Measurements from ENCODE around the gene RPAP2.
A peak's percentile ranks its signal among the peaks of the same experiment; 100 is the strongest.

RPAP2 gene

DNA sequence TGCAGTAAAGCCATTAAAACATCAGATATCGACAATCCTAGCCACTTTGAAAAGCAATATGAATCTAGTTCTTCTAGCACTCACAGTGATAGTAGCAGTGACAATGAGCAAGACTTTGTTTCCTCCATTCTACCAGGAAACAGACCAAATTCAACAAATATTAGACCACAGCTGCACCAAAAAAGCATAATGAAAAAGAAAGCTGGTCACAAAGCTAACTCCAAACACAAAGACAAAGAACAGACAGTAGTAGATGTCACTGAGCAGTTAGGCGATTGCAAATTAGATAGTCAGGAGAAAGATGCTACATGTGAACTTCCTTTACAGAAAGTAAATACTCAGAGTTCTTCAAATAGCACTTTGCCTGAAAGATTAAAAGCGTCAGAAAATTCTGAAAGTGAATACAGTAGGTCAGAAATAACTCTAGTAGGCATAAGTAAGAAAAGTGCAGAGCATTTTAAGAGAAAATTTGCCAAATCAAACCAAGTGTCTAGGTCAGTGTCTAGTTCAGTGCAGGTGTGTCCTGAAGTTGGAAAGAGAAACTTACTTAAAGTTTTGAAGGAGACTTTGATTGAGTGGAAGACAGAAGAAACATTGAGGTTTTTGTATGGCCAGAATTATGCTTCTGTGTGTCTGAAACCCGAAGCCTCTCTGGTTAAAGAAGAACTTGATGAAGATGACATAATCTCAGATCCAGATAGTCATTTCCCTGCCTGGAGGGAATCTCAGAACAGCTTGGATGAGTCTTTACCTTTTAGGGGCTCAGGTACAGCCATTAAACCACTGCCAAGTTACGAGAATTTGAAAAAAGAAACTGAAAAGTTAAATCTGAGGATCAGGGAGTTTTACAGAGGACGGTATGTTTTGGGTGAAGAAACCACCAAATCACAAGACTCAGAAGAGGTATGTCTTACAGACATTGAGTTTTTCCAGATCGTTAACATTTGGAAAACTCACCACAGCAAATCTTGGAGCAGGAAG, 24.9 kb downstream of the RPAP2 start:
- no peak for DNase-seq

DNA sequence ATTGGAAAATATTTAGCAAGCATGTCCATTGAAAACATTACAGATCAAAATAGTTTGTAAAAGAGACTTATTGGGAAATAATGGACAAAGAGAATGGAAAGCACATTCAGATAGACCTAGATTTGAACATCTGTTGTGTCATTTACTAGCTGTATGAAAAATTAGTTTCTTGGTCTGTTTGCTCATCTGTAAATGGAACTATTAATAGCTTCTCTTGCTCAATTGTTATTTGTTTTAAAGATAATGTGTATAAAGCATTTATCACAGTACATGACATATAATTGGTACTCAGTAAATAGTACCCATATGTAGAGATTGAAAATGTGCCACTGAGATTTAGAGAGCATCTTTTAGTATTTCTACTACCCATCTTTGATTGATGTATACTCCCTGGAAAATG, 25.9 kb downstream of the RPAP2 start:
- no peak for DNase-seq

DNA sequence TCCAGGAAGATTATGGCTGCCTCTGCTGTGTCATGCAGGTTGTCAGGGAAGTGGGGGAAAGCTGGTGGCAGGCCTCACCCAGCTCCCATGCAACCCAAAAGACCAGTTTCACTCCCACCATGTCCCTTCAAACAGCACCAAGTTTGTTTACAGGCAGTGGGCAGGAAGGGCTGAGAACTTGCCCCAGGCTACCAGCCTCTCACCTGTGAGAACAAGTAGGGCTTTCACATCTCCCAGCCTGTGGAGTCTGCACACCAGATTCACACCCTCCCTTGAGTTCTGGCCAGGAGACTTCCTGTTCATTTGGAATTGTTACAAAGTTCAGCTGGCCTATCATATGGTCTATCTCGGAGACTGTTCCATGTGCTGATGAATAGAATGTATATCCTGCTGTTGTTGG, 27.8 kb downstream of the RPAP2 start:
- no peak for DNase-seq

DNA sequence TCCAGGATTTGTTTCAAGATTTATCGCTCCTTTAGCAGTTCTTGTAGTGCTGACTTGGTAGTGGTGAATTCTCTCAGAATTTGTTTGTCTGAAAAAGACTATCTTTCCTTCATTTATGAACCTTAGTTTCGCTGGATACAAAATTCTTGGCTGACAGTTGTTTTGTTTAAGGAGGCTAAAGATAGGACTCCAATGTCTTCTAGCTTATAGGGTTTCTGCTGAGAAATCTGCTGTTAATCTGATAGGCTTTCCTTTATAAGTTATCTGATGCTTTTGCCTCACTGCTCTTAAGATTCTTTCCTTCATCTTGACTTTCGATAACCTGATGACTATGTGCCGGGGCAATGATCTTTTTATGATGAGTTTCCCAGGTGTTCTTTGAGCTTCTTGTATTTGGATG, 28.9 kb downstream of the RPAP2 start:
- DNase-seq: no peak

DNA sequence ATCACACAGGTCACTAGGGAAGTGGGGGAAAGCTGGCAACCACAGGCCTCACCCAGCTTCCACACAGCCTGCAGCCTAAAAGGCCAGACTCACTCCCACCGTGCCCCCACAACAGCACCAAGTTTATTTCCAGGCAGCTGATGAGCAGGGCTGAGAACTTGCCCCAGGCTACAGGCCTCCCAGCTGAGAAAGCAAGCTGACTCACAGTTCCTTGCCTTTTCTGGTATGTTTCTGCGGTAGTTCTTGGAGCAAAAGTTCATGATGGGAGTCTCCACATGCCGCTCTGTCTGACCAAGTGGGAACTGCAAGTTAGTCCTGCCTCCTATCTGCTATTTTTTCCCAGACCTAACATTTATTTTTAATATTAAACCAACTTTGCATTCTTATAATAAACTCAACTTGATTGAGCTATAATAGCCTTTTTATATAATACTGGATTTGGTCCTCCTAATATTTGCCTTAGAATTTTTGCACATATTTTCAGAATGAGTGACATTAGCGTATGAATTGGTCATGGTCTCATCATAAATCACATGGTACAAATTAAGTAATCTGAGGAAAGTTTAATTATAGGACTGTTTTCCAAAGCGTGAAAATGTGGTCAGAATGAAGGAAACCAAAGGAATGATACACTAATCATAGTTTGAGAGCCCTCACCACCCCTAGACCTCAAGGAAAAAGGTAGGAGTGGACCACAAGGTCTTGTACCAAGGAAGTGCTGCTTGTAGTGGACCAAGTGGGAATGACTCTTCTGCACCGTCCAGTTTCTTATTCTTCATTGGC, 30.7 kb downstream of the RPAP2 start:
- no peak for DNase-seq

DNA sequence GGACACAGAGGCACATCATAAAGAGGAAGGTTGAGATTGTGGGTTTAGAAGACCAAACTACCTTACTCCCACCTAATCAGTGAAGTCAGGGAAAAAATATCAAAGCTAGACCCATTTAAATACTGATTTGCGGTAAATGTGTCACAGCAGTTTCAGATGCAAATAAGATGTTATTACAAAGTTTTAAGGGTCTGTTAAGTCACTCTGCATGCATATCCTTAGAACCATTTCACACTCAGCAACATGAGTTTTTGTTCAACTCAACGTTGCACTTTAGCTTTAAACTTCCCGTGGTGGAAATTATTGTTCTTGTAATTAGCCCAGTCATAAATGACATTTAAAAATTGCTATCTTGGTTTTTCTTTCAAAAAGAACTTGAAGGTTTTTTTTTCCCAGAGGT, 34.8 kb downstream of the RPAP2 start:
- no peak for DNase-seq

DNA sequence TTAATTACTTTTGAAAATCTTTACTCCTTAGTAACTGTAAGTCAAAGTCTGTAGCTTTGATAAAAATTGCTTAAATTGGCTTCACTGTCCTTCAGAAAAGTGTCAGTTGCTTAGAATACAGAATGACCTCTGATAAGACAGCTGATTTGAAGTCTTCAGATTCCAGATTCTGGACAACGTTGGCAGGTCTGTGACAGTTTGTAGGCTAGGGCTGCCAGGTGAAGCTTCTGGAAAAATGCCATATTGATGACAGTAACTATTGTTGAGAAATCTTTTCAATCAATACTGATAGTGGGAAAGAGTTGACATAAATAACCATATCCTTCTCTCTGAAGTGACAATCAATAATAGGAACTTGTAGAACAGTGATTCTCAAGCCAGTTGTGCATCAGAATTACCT, 41.3 kb downstream of the RPAP2 start:
- DNase-seq: no peak

DNA sequence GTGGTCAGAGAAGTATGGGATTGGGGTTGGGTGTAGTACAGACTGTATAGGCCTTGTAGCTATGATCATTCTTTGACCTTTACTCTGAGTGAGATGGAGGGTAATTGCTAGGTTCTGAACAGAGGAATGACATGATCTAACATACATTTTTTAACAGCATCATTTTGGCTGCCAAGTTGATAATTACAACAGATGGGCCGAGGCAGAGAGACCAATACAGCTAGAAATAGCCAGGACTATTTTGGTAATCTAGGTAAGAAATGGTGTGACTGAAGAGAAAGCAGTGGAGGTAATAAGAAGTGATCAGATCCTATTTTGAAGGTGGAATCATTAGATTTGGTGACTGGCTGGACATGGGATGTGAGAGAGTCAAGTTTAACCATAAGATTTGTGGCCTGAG, 43.5 kb downstream of the RPAP2 start:
- no peak for DNase-seq

DNA sequence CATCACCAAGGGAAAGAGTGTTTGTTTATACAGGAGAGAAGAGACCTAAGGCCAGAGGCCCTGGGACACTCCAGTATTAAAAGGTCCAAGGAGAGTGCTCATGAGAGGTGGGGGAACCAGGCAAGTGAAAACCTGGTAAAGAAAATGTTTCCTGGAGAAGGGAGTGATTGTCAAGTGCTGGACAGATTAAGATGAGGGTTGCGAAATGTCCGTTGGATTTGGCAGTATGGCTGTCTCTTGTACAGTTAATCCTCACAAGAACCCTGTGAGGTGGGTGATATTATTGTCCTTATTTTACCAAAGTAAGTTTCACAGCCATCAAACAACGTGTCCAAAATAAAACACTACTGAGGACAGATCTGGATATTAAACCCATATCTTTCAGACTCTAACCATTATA, 44.2 kb downstream of the RPAP2 start:
- no peak for DNase-seq

DNA sequence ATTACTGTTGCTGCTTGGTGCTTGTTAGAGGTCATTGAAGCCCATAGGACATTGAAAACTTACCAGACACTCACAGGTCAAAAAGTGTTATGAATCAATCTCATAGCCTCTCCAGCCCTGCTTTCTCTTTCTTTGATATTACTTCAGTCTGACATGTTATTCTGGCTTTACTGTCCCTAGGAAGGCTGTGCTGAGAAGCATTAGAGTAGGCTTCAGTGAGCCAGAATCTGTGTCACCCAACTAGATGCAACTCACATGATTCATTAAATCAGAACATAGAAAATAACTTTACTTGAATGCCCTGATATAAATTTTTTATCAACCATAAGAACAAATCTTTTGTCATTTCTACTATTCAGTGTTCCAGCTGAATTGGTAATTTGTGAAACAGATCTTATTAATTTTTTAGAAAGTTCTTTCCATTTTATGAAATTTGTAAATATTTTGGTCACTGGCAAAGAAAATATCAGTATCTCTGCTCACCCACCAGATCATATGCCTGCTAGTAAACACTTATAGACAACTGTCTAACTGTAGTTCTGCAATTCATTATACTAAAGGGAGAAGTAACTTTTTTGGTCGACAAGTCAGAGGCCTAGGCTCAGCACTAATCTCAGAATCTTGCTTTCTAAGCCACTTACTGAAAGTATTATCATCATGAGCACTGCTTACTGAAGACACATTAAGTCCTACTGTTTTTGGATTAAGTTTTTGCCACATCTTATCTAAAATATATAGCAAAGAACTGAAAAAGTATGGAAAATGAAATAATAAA, 48.2 kb downstream of the RPAP2 start:
- DNase-seq: peak; percentile 60

DNA sequence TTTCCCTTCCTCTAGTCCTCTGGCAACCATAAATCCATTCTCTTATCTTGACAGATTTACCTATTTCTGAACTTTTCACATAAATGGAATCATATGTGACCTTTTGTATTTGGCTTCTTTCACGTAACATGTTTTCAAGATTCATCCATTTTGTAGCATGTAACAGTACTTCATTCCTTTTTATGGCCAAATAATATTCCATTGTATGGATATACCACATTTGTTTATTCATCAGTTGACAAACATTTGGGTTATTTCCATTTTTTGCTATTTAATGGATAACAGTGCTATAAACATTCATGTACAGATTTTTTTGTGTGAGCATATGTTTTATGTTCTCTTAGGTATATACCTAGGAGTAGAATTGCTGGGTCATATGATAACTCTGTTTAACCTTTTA, 54.0 kb downstream of the RPAP2 start:
- no peak for DNase-seq

DNA sequence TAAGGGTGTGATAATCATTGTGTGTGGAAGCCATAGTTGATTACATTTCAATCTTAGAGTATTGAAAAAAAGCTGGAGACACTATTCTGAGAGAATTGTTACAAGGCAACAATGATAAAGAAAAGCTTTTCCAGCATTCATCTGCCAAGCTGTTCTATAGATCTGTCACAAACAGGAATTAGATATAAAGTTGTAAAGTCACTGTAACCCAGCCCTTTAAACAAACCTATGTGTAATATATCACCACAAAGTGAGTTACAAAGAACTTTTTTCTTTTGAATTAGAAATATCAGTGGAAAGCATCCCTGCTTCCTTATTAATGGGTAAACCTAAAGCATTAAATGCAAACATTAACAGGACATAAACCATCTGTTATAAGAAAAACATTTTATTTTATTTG, 55.4 kb downstream of the RPAP2 start:
- no peak for DNase-seq

DNA sequence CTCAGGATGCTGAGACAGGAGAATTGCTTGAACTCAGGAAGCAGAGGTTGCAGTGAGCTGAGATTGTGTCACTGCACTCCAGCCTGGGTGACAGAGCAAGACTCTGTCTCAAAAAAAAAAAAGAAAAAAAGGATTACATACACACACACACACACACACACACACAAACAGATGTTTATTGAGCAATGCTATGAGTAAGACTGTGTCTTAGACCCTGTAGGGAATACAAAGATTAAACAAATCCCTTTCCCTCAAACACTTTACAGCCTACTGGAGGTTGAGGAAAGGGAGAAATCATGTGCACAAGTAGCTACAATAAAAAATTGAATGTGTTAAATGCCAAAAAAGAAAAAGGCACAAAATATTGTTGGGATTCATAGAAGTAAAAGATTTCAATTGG, 58.1 kb downstream of the RPAP2 start:
- DNase-seq: peak; percentile 77

DNA sequence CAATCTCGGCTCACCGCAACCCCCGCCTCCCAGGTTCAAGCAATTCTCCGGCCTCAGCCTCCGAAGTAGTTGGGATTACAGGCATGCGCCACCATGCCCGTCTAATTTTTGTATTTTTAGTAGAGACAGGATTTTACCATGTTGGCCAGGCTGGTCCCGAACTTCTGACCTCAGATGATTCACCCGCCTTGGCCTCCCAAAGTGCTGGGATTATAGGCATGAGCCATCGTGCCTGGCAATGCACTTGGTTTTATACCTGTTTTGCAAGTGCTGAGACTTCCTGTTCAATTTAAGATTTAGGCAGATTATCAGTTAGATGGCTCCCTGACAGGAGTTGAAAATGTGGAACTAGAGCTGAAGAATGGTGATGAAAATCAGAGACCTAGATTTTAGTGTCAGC, 60.5 kb downstream of the RPAP2 start:
- DNase-seq: peak; percentile 26

DNA sequence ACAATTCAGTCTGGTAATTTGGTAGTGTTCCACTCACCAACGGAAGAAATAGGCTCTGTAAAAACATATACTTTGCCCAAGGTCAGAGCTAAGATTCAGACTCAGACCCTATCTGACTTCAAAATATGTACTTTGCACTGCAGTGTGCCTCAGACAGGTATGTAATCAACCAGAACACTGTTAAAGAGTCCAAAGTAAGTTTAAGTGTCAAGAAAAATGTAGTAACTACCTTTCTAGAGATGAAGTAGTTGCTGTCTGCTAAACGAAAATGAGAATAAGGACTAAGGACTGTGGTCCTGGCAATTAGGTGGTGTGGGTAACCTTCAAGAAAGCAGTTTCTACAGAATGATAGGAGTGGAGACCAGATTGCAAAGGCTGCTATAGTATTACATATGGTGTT, 61.1 kb downstream of the RPAP2 start:
- no peak for DNase-seq

DNA sequence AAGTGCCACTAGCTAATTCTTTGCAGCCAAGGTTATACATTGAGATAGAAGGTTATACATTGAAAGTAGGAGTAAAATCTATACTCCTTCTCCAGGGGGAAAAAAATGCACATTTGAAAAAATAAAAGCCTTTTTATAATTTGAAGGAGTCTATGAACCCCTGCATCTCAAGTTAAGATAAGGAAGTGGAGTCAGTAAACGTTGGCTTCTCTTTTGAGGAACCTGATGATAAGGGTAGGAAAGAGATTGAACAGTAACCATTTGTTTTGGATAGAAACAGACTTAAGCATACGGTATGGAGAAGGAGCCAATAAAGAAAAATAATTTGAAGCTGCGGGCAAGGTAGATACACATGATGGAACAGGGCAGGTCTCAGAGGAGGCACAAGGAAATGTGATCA, 64.1 kb downstream of the RPAP2 start:
- no peak for DNase-seq

DNA sequence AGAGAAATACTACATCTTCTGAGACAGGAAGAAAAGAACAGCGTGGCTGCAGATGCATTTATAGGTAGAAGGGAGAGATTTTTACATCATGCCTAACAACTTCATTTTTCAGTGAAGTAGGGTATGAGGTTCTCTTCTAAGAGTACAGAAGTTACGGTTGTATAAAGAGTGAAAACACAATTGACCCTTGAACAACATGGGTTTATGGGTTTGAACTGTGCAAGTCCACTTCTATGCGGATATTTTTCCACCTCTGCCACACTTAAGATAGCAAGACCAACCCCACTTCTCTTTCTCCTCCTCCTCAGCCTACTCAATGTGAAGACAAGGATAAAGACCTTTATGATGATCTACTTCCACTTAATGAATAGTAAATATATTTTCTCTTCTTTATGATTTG, 64.5 kb downstream of the RPAP2 start:
- DNase-seq: no peak

DNA sequence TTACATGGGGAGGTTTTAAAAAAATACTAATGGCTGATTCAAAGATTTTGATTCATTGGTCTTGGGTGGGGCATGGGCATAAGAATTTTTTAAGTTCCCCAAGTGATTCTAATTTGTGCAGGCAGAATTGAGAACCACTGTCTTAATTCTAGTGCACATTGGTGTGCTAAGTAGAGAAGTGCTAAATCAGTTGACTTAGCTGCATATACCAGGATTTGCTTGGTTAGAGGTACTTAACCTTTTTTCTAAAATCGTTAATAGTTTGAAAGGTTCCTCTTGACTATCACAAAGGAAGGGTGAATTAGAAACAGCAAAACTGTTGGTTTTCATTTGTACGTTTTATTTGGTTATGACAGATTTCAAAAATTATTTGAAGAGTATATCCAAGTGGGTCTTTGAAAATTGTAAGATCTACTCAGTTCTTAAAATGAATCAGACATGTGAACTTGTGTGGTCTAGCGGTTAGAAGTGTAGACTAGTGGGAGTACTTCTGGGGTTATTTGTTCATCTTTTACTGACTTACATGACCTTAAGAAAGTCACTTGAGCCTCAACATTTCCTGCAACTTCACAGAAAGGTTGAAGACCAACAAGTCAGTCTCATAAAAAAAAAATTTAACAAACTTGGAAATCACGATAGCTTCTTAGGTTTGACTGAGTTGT, 66.7 kb downstream of the RPAP2 start:
- DNase-seq: no peak

DNA sequence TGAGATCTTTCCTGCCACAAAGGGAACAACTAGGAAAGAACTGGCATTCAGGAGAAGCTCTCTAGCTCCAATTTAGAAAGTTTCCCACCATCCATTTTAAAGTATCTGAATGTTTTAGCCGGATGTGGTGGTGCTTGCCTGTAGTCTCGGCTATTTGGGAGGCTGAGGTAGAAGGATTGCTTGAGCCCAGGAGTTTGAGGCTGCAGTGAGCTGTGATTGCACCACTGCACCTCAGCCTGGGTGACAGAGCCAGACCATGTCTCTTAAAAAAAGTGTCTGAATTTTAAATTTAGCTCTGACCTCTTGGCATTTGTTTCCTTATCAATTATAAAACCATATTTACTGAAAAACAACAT, 67.2 kb downstream of the RPAP2 start:
- DNase-seq: no peak

DNA sequence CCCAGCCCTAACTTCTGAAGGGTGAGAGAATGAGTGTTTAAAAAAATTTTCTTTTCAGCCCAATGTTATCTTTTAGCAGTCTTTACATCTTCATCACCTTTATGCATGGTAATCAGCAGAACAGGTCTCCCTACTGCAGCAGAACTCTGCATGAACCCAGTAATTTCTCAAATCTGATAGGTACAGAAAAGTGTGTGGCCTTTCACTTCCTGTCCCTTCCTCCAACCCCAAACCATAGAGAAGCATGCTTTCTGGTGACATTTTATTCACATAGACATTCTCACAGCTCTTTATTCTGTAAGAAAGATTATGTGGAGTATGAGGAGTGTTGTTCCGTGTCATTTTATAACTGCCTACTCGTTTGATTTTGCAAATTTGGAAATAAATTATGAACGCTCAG, 68.6 kb downstream of the RPAP2 start:
- peak; percentile 12 for DNase-seq

DNA sequence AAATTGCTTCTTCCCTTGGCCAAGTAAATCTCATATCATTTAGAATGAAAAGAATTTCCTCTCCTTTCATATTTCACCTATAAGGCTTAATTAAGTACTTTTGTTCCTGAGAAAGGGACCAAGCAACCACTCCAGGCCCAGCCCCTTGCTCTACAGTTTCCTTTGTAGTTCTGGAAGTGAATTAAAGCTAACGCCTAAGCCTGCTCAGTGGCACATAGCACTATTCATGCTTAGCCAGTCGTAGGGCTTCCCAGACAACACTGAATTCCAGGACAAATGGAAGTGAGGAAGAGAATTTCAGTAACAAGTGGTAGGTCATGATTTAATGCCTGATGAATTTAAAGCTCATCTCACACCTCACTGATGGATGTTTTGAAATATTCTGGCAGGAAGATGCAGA, 73.3 kb downstream of the RPAP2 start:
- no peak for DNase-seq

DNA sequence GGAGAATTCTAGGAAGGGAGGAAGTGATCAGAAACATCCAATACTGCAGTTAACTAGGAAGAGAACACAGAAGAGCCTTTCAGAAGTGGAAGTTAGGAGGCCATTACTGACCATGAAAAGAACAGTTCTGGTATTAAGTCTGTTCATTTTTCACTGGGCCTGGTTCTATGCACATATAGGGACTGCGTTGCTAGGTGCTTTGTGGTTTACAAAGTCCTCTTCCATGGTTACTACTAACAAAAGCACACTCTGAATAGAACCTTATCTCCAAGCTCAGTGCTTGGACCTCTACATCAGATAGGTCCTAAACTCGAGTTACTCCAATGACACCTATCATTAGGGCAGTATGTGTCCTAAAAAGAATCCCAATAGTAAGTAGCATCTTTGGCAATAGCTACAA, 75.4 kb downstream of the RPAP2 start:
- DNase-seq: no peak

DNA sequence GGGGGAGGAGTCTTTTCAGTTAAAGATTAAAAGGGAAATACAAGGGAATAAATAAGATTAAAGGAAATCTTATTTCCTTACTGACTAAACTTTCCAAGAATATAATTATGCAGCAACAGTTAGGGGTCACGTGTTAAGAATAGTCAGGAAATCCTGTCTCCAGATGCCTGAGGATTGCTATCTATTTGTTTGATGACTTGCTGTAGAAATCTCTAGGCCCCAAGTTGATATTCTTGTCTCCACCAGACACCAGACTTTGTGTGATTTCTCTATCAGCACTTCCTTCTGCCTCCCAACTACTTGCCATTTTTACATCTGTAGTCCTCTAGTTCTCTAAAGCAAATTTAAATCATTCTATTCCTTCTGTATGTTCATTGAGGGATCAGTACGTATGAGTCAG, 77.5 kb downstream of the RPAP2 start:
- no peak for DNase-seq
